Neural crest cell (in vitro differentiated cells): ENCODE data around the gene SIX2. TPM values are rescaled to one million over a fixed set of nuclear protein-coding genes. Genes with fewer than 3 reads are reported as not detected.
A peak's percentile ranks its signal among the peaks of the same experiment; 100 is the strongest.
"Not testable (repeated sequence)": the region's sequence is repeated elsewhere in the genome, so short reads cannot be mapped to it uniquely, and the experiment has no call there.

Source experiments
- DNase-seq: peaks from one replicate; pipeline ENCODE4 v3.0.0; 2021; ENCODE audit warnings: low read depth, mixed read lengths, low spot score
- H3K27ac Mint-ChIP-seq: one replicate; pipeline ENCODE4 v1.8.0; 2021; ENCODE audit warnings: mild to moderate bottlenecking, mixed read lengths; ENCODE audit not compliant: unreplicated experiment
- H3K27me3 Mint-ChIP-seq: 2 replicates; pipeline ENCODE4 v1.8.0; 2021; ENCODE audit warnings: low read depth, mild to moderate bottlenecking, mixed read lengths
- H3K36me3 Mint-ChIP-seq: 2 replicates; pipeline ENCODE4 v1.8.0; 2021; ENCODE audit warnings: low read depth, mild to moderate bottlenecking, mixed read lengths
- H3K4me1 Mint-ChIP-seq: 2 replicates; pipeline ENCODE4 v1.8.0; 2021; ENCODE audit warnings: mixed read lengths
- H3K4me3 Mint-ChIP-seq: one replicate; pipeline ENCODE4 v1.8.0; 2021; ENCODE audit warnings: mild to moderate bottlenecking, mixed read lengths
- H3K9me3 Mint-ChIP-seq: 2 replicates; pipeline ENCODE4 v1.8.0; 2021; ENCODE audit warnings: mixed read lengths
- total RNA-seq: library from RNA; stranded (reverse); gene quantifications from 2 replicates; pipeline ENCODE4 v1.2.1, GENCODE V29; 2021
- TF ChIP-seq, protein P1 (sequence below): fragments of 200-600 bp; sonication (generic); conservative IDR thresholded peaks from 2 replicates; pipeline ENCODE4 v1.5.0; 2021; ENCODE audit warnings: antibody characterized with exemption, mild to moderate bottlenecking

The SIX2 gene
- total RNA-seq, 1 donor from 2014 or later, result 0.14 TPM

DNA sequence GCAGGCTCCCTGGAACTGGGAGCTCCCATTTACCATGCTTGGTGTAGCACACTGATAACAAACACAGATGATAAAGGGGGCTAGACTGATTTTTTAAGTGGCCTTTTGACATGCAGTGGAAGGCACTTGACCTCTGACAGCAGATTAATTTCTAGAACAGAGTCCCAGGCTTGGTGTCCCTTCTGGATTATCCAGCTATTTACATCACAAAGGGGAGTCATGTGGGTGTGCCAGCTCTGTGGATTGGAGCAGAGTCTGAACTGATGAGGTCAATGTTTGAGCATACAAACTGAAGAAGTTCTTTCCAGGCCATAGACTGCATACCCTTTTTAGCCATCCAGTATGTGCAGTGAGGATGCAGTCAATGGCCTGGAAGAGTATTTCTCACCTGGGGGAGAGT is 31.5 kb upstream of the SIX2 start:
- DNase-seq, result no peak
- TF ChIP-seq, protein P1, sequence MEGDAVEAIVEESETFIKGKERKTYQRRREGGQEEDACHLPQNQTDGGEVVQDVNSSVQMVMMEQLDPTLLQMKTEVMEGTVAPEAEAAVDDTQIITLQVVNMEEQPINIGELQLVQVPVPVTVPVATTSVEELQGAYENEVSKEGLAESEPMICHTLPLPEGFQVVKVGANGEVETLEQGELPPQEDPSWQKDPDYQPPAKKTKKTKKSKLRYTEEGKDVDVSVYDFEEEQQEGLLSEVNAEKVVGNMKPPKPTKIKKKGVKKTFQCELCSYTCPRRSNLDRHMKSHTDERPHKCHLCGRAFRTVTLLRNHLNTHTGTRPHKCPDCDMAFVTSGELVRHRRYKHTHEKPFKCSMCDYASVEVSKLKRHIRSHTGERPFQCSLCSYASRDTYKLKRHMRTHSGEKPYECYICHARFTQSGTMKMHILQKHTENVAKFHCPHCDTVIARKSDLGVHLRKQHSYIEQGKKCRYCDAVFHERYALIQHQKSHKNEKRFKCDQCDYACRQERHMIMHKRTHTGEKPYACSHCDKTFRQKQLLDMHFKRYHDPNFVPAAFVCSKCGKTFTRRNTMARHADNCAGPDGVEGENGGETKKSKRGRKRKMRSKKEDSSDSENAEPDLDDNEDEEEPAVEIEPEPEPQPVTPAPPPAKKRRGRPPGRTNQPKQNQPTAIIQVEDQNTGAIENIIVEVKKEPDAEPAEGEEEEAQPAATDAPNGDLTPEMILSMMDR, result no peak
- peaks cover 27% of the 10 kb centered on the region for H3K27me3 Mint-ChIP-seq
- H3K9me3 Mint-ChIP-seq, result no peaks in the 10 kb centered on the region
- H3K36me3 Mint-ChIP-seq, result no peaks in the 10 kb centered on the region
- no peak overlapping the region for H3K27ac Mint-ChIP-seq
- H3K4me3 Mint-ChIP-seq, result no peak overlapping the region
- peaks cover 8% of the 10 kb centered on the region for H3K4me1 Mint-ChIP-seq

DNA sequence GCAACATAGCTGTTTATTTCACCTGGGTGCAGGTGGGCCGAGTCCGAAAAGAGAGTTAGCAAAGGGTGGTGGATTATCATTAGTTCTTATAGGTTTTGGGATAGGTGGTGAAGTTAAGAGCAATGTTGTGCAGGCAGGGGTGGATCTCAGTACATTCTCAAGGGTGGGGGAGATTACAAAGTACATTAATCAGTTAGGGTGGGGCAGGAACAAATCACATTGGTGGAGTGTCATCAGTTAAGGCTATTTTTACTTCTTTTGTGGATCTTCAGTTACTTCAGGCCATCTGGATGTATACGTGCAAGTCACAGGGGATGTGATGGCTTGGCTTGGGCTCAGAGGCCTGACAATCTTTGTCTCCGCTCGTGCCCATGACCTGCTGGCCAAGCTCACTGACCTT is 30.6 kb upstream of the SIX2 start:
- not testable (repeated sequence) for H3K9me3 Mint-ChIP-seq, H3K4me3 Mint-ChIP-seq, H3K4me1 Mint-ChIP-seq, H3K36me3 Mint-ChIP-seq, DNase-seq
- H3K27ac Mint-ChIP-seq, result peak overlapping the region; percentile 65
- H3K27me3 Mint-ChIP-seq, result peaks cover 24% of the 10 kb centered on the region

DNA sequence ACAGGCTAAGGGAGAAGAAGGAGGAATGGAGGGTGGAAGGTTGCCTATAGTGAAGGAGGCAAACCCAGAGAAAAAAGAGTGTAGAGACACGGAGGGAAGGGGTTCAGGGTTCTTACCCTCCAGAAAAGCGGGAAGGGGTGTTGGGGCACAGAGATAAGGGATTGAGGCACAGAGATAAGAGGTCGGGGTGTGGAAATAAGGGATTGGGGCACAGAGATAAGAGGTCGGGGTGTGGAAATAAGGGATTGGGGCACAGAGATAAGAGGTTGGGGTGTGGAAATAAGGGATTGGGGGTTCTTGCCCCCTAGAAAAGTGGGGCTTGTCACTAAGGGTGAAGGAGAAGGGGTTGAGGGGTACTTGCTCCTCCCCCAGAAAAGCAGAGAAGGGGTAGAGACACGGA is 29.6 kb upstream of the SIX2 start:
- not testable (repeated sequence) for DNase-seq, H3K4me3 Mint-ChIP-seq, H3K9me3 Mint-ChIP-seq, H3K4me1 Mint-ChIP-seq, H3K27ac Mint-ChIP-seq, H3K36me3 Mint-ChIP-seq
- H3K27me3 Mint-ChIP-seq, result peaks cover 16% of the 10 kb centered on the region

DNA sequence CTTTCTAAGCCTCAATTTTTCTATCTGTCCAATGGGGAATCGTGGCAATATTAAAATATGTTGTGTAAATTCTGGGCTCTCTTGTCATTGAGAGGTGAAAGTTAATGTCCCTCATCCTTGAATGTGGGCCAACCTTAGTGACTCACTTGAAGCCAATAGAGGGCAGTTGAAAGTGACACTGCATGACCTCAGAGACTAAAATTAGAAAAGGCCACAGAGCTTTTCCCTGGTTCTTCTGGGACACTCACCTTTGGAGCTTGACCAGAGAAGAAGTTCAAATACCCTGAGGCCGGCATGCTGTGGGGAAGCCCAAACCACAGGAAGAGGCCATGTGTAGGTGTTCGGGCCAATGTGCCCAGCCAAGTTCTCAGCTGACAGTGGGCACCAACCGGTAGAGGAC is 24.1 kb upstream of the SIX2 start:
- Mint-ChIP-seq H3K27ac (no peak overlapping the region), H3K4me3 (no peak overlapping the region), H3K36me3 (no peaks in the 10 kb centered on the region), H3K4me1 (no peaks in the 10 kb centered on the region), H3K9me3 (no peaks in the 10 kb centered on the region), H3K27me3 (peaks cover 12% of the 10 kb centered on the region)
- TF ChIP-seq, protein P1, result no peak
- DNase-seq, result no peak

DNA sequence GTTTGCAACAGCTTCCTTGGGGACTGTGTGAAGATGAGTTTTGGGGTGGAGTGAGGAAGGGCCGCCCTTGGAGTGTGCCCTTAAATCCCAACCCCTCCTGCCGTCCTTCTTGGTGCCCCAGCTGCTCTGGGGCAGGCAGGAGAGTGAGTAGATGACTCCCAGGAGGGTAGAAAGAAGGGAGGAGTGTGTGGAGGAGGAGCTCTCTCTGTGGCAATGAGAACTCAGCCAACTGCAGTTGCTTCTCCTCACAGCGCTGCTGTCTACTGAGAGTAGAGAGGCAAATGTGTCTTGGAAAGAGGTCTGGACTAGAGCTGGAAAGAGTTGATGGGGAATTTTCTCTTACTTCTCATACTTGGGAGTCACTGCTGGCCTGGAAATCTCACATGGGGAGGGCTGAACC is 21.8 kb upstream of the SIX2 start:
- H3K9me3 Mint-ChIP-seq, result no peaks in the 10 kb centered on the region
- no peaks in the 10 kb centered on the region for H3K36me3 Mint-ChIP-seq
- peaks cover 15% of the 10 kb centered on the region for H3K27me3 Mint-ChIP-seq
- H3K4me3 Mint-ChIP-seq, result no peak overlapping the region
- DNase-seq, result no peak
- no peaks in the 10 kb centered on the region for H3K4me1 Mint-ChIP-seq
- peak overlapping the region; percentile 27 for H3K27ac Mint-ChIP-seq
- TF ChIP-seq, protein P1, result no peak

DNA sequence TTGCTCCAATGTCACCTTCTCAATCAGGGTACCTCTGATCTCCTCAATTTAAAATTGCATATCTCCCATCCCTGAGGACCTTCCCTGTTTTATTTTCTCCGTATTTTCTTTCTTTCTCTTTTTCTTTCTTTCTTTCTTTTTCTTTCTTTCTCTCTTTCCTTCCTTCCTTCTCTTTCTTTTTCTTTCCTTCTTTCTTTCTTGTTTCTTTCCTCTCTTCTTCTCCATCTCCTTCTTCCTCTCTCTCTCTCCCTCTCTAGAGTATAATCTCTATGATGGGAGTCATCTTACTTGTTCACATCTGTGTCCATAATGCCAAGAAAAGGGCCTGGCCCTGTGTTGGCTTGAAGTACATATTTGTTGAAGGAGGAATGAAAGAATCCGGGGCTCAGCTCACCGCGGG is 21.3 kb upstream of the SIX2 start:
- TF ChIP-seq, protein P1, result no peak
- peaks cover 17% of the 10 kb centered on the region for H3K27me3 Mint-ChIP-seq
- H3K9me3 Mint-ChIP-seq, result no peaks in the 10 kb centered on the region
- no peaks in the 10 kb centered on the region for H3K36me3 Mint-ChIP-seq
- DNase-seq, result no peak
- H3K4me1 Mint-ChIP-seq, result no peaks in the 10 kb centered on the region
- no peak overlapping the region for H3K4me3 Mint-ChIP-seq
- H3K27ac Mint-ChIP-seq, result no peak overlapping the region

DNA sequence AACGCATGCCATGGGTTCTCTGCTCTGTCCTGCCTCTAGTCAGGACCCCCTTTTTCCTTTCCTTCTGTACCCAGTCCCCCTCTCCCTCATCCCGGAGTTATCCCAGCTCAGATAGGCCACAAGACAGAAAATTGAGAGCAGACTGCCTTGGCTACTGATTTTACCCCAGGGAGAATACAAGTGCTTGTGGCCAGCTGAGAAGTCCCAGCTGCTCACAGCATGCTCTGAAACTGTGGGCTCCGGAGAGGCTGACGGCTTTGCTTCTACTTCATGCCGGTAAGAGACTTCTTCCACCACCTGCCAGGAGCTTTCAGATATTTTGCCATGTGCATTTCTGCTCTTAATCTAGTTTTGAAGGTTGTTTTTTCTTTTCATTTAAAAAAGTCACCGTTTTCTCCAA is 20.0 kb upstream of the SIX2 start:
- no peaks in the 10 kb centered on the region for H3K36me3 Mint-ChIP-seq
- TF ChIP-seq, protein P1, result no peak
- no peak for DNase-seq
- no peak overlapping the region for H3K4me3 Mint-ChIP-seq
- no peaks in the 10 kb centered on the region for H3K4me1 Mint-ChIP-seq
- H3K27me3 Mint-ChIP-seq, result peaks cover 17% of the 10 kb centered on the region
- no peaks in the 10 kb centered on the region for H3K9me3 Mint-ChIP-seq
- H3K27ac Mint-ChIP-seq, result no peak overlapping the region
